Non-pigmented ciliary epithelial cell (primary cell): ENCODE data around the gene LEMD2.

Experiments
- DNase-seq: peaks from one replicate; pipeline ENCODE4 v3.0.0-alpha.2; 2010; ENCODE audit warnings: low read depth

The LEMD2 gene

GRCh38 chr6:33774774-33775173 is 14.2 kb downstream of the LEMD2 start:
- DNase-seq = no peak

- DNase-seq = no peak
These were observed 15.9 kb downstream of the LEMD2 start for GRCh38 chr6:33772902-33773472.

- DNase-seq = no peak
These were observed 16.7 kb downstream of the LEMD2 start for GRCh38 chr6:33772082-33772830.

- peak; percentile 93 for DNase-seq
These were observed 17.5 kb downstream of the LEMD2 start for GRCh38 chr6:33771146-33772081.

GRCh38 chr6:33770833-33771145 is 18.1 kb downstream of the LEMD2 start:
- no peak for DNase-seq

GRCh38 chr6:33770124-33770832 is 18.7 kb downstream of the LEMD2 start:
- DNase-seq = no peak

- no peak for DNase-seq
These were observed 19.6 kb downstream of the LEMD2 start for GRCh38 chr6:33769248-33769821.

- DNase-seq = no peak
These were observed 20.2 kb downstream of the LEMD2 start for GRCh38 chr6:33768644-33769120.

- DNase-seq = no peak
These were observed 21.7 kb downstream of the LEMD2 start for GRCh38 chr6:33766921-33767907.

GRCh38 chr6:33765368-33765767 is 23.6 kb downstream of the LEMD2 start:
- no peak for DNase-seq

- no peak for DNase-seq
These were observed 24.9 kb downstream of the LEMD2 start for GRCh38 chr6:33764036-33764435.

- no peak for DNase-seq
These were observed 25.4 kb downstream of the LEMD2 start for GRCh38 chr6:33763483-33763882.

GRCh38 chr6:33762713-33763112 is 26.2 kb downstream of the LEMD2 start:
- no peak for DNase-seq

- DNase-seq = no peak
These were observed 26.9 kb downstream of the LEMD2 start for GRCh38 chr6:33761922-33762629.

- no peak for DNase-seq
These were observed 27.4 kb downstream of the LEMD2 start for GRCh38 chr6:33761581-33761921.

GRCh38 chr6:33759887-33760629 is 28.9 kb downstream of the LEMD2 start:
- no peak for DNase-seq

GRCh38 chr6:33758815-33759216 is 30.1 kb downstream of the LEMD2 start:
- DNase-seq = no peak

- DNase-seq = no peak
These were observed 31.0 kb downstream of the LEMD2 start for GRCh38 chr6:33757906-33758305.

- no peak for DNase-seq
These were observed 31.8 kb downstream of the LEMD2 start for GRCh38 chr6:33757113-33757512.
